GM18505 (cell line): ENCODE measurements around the gene SPATA2L.
"Not testable (repeated sequence)": the region's sequence is repeated elsewhere in the genome, so short reads cannot be mapped to it uniquely, and the experiment has no call there.

ENCODE experiments used
- ATAC-seq: cut with Tn5 transposase; IDR thresholded peaks from one replicate; pipeline ENCODE4 v1.9.1; 2021; ENCODE audit not compliant: unreplicated experiment
- POLR2A ChIP-seq: IDR thresholded peaks from 4 replicates; pipeline ENCODE4 v1.6.1; 2011; ENCODE audit warnings: borderline replicate concordance; ENCODE audit not compliant: insufficient read depth, insufficient read length; ENCODE audit errors: extremely low read depth

The SPATA2L gene

DNA sequence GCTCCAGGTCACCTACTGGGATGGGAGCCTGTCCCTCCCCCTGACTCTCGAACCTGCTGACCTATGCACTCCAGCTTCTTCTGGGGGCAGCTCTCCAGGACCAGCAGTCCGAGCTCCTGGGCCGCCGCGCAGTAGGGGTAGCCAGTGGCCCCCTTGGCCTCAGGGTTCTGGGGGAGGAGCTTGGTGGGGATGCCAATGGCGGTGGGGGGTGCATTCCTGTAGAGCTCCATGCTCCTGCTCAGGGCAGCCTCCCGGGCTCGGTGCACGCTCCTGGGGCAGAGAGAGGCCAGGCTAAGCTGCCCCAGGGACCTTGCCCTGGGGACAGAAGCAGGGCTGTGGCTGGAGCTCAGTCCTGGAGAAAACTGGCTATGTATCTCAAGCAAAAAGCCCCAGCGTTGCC lies 7.7 kb upstream of the SPATA2L start:
- no peak for TF ChIP-seq POLR2A
- no peak for ATAC-seq

DNA sequence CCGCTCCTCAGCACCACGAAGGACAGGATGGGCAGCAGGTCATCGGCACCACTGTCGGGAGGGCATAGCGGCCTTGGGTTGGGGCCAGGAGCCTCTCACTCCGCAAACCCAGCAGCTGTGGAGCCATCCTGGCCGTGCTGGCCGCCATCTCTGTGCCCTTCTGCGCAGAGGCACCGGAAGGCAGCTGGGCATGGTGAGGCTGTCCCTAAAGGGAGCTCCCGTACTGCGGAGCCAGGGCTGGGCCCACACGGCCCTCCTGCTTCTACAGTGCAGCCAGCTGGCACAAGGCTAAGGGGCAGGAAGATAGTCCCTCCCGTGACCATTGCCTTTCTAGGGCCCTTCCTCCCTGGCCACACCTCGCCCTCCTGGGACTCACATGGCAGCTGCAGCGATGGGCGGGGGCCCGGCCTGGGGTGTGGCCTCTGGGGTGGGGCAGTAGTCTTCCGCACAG lies 7.0 kb upstream of the SPATA2L start:
- no peak for ATAC-seq

DNA sequence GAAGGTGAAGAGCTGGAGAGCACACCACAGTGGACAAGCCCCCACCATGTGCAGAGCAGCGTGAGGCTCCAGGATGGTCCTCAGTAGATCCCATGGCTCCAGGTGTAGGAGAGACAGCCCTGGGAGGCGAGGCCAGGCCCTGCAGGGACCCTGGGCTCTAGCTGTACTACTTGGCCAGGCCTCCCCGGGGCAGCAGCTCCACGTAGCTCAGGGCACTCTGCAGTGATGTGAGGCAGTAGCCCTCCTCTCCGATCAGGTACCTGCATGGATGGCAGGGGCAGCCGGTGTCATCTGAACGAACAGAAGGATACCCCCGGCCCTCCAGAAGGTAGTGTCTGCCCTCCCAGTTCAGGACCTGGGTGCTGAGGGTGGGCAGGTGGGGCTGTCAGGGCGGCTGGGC lies 6.2 kb upstream of the SPATA2L start:
- no peak for ATAC-seq
- no peak for TF ChIP-seq POLR2A

More for the DNA sequence above, 7.0 kb upstream of the SPATA2L start:
- no peak for TF ChIP-seq POLR2A

DNA sequence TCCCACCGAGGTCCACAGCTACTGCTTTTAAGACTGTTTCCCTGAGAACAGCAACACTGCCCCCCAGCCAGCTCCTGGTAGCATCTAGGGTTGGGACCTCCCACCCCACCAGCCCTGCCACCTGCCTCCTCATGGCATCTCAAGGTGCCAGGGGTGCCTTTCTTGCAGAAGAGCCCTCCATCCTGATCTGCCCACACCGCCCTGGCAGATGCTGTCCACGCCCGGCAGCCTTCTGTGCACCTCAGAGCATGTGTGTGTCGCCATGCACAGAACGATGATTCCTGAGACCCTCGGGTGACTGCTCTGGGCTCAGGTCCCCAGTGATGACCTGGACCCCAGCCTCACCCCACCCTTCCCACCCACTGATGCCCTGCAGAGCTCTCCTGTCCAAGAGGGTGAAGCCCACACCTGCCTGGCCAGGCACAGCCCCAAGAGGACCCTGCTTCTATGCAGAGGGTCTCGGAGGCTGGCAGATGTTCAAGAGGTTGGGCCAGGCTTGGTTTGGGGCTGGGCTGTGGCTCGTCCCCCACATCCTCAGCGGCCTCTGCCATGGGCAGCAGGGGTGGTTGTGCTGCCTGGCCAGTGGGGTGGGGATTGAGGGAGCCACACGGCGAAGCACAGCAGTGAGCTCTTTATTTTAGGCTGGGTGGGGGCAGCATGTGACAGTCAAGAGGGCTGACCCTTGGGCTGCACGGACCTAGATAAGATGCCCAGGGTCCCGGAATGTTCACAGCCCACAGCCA lies 5.2 kb upstream of the SPATA2L start:
- ATAC-seq, result no peak
- TF ChIP-seq POLR2A, result no peak

DNA sequence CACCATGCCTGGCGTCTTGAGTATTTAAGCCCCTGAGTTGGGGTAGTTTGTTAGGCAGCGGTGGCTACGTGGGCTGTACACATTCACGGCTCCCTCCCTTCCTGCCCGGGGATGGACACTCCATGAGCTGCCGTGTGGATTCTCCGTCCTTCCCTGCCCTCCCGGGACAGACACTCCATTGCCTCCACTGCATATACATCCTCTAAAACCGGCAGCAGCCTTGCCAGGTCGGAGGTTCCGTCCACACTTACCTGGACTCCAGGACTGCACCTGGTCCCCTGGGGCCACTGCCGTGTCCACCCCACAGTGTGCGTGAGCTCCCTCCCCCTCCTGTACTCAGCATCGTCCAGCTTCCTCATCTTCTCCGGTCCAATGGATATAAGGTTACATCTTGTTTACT lies 3.5 kb upstream of the SPATA2L start:
- TF ChIP-seq POLR2A, result no peak

DNA sequence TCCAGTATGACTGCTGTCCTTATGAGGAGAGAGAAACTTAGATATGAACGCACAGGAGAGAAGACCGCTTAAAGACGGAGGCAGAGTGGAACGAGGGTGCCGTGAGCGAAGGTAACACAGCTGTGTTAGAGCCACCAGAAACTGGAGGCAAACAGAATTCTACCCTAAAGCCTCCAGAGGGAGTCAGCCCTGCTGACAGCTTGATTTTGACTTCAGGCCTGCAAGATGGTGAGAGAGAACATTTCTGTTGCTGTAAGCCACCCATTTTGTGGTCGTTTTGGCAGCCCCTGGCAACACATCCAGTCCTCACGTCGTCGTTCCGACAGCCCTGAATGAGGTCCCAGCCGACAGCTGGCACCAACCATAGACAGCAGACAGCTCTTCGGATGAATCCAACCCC lies 2.8 kb upstream of the SPATA2L start:
- no peak for ATAC-seq

More for the DNA sequence above, 3.5 kb upstream of the SPATA2L start:
- ATAC-seq, result no peak

DNA sequence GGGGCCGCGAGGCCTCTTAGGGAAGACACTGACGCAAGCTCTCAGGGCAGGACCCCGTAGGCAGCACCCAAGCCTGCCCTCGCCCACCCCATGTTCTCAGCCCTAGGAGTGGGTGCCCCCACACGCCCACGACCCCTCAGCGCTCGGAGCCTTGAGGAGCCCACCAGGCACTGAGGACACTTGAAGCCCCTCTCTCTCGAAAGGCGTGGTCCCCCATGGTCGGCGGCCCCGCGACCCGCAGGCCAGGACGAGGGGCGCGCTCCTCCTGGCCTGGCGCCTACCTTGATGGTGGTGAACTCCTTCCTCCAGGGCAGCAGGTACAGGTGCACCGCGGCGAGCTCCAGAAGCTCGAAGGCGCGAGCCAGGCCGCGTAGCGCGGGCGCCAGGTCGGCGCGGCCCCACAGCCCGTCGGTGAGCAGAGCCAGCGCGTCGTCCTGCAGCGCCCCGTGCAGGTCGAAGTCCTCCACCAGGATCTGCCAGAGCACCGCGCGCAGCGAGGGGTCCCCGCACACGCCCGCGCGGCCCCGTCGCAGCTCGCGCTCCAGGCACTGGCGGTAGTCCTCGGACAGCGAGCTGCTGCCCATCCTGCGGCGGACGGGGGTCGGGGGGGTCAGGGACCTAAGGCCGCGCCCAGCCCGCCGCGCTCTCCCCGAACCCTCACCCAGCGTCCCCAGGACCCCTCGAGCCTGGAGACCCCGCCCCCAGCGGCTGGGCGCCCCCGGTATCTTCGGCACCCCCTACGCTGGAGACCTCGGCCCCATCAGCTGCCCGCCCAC lies 668 bp downstream of the SPATA2L start:
- peak; percentile 14 for ATAC-seq
- no peak for TF ChIP-seq POLR2A

More for the DNA sequence above, 2.8 kb upstream of the SPATA2L start:
- TF ChIP-seq POLR2A, result no peak

DNA sequence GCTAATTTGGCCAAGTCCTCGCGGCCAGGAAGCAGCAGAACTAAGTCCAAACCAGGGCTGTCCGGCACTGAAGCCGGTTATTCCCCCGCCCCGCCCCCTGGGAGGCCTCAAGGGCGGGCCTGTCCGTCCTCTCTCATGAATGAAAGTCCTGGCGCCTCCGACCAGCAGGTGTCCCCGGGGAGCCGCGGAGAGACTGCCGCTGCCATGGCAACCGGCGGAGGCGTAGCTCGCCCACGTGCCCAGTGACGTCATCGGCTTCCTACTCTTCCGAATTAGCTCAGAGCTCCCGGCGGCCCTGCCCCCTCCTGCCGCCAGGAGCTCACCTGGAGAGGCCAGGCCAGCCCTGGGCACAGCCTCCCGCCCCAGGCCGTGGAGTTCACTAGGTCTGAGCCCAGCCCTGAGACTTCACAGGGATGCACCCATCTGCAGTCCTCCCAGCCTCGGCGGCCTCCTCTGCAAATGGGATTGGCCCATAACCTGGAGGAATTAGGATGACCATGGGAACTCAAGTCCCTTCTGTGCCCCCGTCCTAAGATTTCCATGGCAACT lies 1.3 kb downstream of the SPATA2L start:
- TF ChIP-seq POLR2A, result no peak
- ATAC-seq, result peak; percentile 38

DNA sequence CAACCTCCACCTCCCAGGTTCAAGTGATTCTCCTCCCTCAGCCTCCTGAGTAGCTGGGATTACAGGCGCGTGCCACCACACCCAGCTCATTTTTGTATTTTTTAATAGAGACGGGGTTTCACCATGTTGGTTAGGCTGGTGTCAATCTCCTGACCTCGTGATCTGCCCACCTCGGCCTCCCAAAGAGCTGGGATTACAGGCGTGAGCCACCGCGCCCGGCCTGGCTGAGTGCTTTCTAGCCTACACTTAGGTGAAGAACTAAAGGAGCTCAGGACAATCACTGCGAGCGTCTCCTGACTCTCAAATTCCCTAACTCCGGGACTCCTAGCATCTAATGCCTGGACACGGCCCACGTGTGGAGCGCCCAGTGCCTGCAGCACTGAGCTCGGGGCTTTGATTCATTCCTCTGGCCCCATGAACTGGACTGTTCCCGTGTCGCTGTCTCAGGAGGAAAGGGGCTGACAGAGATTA lies 1.8 kb downstream of the SPATA2L start:
- not testable (repeated sequence) for ATAC-seq

DNA sequence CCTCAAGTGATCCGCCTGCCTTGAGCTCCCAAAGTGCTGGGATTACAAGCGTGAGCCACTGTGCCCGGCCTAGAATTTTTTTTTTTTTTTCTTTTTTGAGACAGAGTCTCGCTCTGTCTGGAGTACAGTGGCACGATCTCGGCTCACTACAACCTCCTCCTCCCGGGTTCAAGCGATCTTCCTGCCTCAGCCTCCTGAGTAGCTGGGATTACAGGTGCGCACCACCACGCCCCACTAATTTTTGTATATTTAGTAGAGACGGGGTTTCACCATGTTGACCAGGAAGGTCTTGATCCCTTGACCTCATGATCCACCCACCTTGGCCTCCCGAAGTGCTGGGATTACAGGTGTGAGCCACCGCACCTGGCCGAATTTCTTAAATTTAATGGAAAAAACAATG lies 2.8 kb downstream of the SPATA2L start:
- not testable (repeated sequence) for ATAC-seq

DNA sequence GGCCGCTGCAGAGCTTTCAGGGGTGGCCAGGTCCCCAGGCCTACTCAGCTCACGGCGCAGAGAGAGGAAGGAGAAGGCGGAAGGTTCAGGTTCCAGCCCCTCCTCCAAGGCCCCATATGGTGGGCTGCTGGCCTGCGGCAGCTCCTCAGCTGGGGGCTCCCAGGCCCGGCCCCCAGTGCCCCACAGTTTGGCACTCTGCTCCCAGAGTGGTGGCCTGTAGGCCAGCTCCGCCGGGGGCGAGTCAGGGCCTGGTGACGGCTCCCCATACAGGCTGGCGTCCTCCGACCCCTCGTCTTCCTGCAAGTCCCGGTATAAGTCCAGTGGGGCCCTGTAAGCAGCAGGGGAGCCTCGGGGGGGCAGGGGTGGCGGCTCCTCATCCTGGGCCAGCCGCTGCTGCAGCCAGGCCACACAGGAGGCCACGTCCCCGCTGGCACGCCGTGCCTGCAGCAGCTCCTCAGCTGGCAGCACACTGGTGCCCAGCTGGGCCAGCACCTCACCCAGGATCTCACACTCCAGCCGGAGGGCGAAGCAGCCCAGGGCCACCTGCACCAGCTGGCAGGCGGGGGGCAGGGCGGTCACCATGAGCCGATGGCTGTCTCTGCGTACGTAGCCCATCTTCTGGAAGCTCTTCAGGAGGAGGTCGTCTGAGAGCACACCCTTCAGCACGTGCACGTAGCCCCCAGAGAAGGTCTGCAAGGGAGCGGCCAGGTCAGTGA lies 3.7 kb downstream of the SPATA2L start:
- TF ChIP-seq POLR2A, result no peak
- no peak for ATAC-seq

DNA sequence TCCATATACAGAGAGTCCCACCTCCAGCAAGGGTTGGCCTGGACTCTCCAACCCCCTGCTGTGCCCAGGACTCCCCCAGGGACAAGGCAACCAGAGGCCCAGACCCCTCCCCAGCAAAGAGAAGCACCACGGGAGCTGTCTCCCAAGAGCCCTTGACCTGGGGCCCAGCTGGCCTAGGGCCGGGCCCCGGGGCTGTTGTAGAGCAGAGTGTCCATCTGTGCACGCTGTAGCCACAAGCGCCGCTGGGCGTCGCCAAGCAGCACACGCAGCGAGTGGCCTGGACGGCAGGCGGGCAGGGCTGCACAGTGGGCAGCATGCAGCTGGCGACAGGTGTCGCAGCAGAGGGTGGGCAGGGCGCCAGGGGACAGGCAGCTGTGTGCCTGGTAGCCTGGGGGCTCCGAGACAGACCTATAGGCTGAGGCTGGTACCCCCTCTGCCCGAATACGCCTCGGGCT lies 4.3 kb downstream of the SPATA2L start:
- no peak for TF ChIP-seq POLR2A
- ATAC-seq, result no peak

DNA sequence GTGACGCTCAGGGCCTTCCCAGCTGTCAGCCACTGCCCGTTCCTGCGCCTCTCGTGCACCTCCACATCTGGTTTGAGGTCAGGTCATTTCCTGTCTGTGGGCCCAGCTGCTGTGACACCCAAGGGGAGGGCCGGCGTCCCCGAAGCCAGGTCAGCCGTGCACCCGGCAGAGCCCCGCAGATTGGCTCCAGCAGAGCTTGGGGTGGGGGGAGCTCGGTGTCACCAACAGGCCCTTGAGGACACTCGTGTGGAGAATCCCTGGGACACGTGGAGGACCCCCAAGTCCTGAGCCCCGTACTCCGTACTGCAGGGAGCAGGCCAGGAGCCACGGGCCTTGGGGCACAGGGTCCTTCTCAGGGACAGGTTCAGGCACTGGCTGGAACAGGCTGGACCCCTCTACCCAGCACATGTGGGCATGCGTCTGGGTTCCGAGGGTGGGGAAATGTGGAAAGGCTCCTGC lies 4.8 kb downstream of the SPATA2L start:
- ATAC-seq, result no peak
- TF ChIP-seq POLR2A, result peak; percentile 6
